HG03139 (cell line): ENCODE results near the gene PTBP1.
"Not testable (repeated sequence)": the region's sequence is repeated elsewhere in the genome, so short reads cannot be mapped to it uniquely, and the experiment has no call there.

ENCODE experiments used
- ATAC-seq: cut with Tn5 transposase; IDR thresholded peaks from one replicate; pipeline ENCODE4 v1.9.1; 2021; ENCODE audit not compliant: unreplicated experiment

PTBP1 gene

GRCh38 chr19:850979-851335 is 53.7 kb downstream of the PTBP1 start:
- ATAC-seq = no peak

- ATAC-seq = no peak
Measured at GRCh38 chr19:852136-853013, 55.1 kb downstream of the PTBP1 start, which contains the start of gene ELANE. TSS of gene ELANE (plus strand) at chr19:852303. CDS start at chr19:852329, 26 bp downstream.

- ATAC-seq = no peak
Measured at GRCh38 chr19:853014-853585, 55.8 kb downstream of the PTBP1 start.

GRCh38 chr19:853614-854220 is 56.5 kb downstream of the PTBP1 start:
- not testable (repeated sequence) for ATAC-seq

- ATAC-seq = no peak
Measured at GRCh38 chr19:854549-854948, 57.3 kb downstream of the PTBP1 start.

- no peak for ATAC-seq
Measured at GRCh38 chr19:855142-855541, 57.9 kb downstream of the PTBP1 start.

GRCh38 chr19:855566-856120 is 58.4 kb downstream of the PTBP1 start:
- ATAC-seq = no peak

- no peak for ATAC-seq
Measured at GRCh38 chr19:858284-858683, 61.0 kb downstream of the PTBP1 start.

GRCh38 chr19:858868-859843 is 61.9 kb downstream of the PTBP1 start, which contains the start of gene CFD:
TSS of gene CFD (plus strand) at chr19:859664. CDS start at chr19:859690, 26 bp downstream.
- no peak for ATAC-seq

- ATAC-seq = no peak
Measured at GRCh38 chr19:861141-861755, 64.0 kb downstream of the PTBP1 start.
